Mesenchymal stem cell (in vitro differentiated cells and primary cell): ENCODE data around the gene TMEM240.
"Not testable (repeated sequence)": the region's sequence is repeated elsewhere in the genome, so short reads cannot be mapped to it uniquely, and the experiment has no call there.

Experiments used
- DNase-seq: peaks from one replicate; pipeline ENCODE4 v3.0.0-alpha.2; 2013
- H2AFZ ChIP-seq: one replicate; pipeline ENCODE4 v1.6.1; 2013; ENCODE audit warnings: low read depth, mild to moderate bottlenecking, control low read depth, inconsistent platforms, low read length, moderate library complexity
- H2AK5ac ChIP-seq: 2 replicates; pipeline ENCODE4 v1.6.1; 2013; ENCODE audit warnings: low read length, moderate library complexity, mild to moderate bottlenecking, inconsistent platforms; ENCODE audit not compliant: severe bottlenecking
- H2BK120ac ChIP-seq: one replicate; pipeline ENCODE4 v1.6.1; 2013; ENCODE audit warnings: low read depth, mild to moderate bottlenecking, inconsistent platforms, low read length, moderate library complexity
- H2BK12ac ChIP-seq, 2 experiments: one replicate each; pipeline ENCODE4 v1.6.1; 2013; ENCODE audit warnings: inconsistent platforms in 2 of 2, low read length in 2 of 2, mild to moderate bottlenecking in 2 of 2, moderate library complexity in 2 of 2, control low read depth in 1 of 2
- H2BK15ac ChIP-seq: one replicate; pipeline ENCODE4 v1.6.1; 2013; ENCODE audit warnings: mild to moderate bottlenecking, low read depth, inconsistent platforms; ENCODE audit not compliant: poor library complexity, severe bottlenecking
- H2BK5ac ChIP-seq: 2 replicates; pipeline ENCODE4 v1.6.1; 2013; ENCODE audit warnings: low read depth, mild to moderate bottlenecking, low read length, control low read depth, inconsistent platforms; ENCODE audit not compliant: poor library complexity, severe bottlenecking
- H3K14ac ChIP-seq, 2 experiments: one replicate each; pipeline ENCODE4 v1.6.1; 2013; ENCODE audit warnings: inconsistent platforms in 2 of 2, low read length in 2 of 2, control low read depth in 1 of 2, mild to moderate bottlenecking in 1 of 2, moderate library complexity in 1 of 2
- H3K18ac ChIP-seq, 2 experiments: one replicate each; pipeline ENCODE4 v1.6.1; 2013; ENCODE audit warnings: inconsistent platforms in 2 of 2, low read length in 2 of 2, control low read depth in 1 of 2, low read depth in 1 of 2, mild to moderate bottlenecking in 1 of 2
- H3K23ac ChIP-seq, 2 experiments: one replicate each; pipeline ENCODE4 v1.6.1; 2013; ENCODE audit warnings: inconsistent platforms in 2 of 2, low read length in 2 of 2, mild to moderate bottlenecking in 2 of 2, moderate library complexity in 2 of 2, control low read depth in 1 of 2
- H3K27ac ChIP-seq: 2 replicates; pipeline ENCODE4 v1.5.1; 2013; ENCODE audit warnings: mild to moderate bottlenecking, moderate library complexity, low read length, control low read depth, inconsistent platforms; ENCODE audit not compliant: poor library complexity, severe bottlenecking
- H3K27me3 ChIP-seq, 2 experiments: 2 replicates each; pipeline versions ENCODE4 v1.6.1 to v1.7.0; 2013; ENCODE audit warnings: low read length in 2 of 2, mild to moderate bottlenecking in 2 of 2, moderate library complexity in 2 of 2, control low read depth in 1 of 2, inconsistent platforms in 1 of 2; ENCODE audit not compliant: control insufficient read depth in 1 of 2, insufficient read depth in 1 of 2
- H3K36me3 ChIP-seq, 2 experiments: 2 replicates each; pipeline versions ENCODE4 v1.6.1 to v1.7.0; 2013; ENCODE audit warnings: low read length in 2 of 2, control low read depth in 1 of 2, inconsistent platforms in 1 of 2, low read depth in 1 of 2, mild to moderate bottlenecking in 1 of 2; ENCODE audit not compliant: insufficient read depth in 2 of 2, control insufficient read depth in 1 of 2
- H3K4ac ChIP-seq, 2 experiments: one replicate each; pipeline ENCODE4 v1.6.1; 2013; ENCODE audit warnings: inconsistent platforms in 2 of 2, low read length in 2 of 2, mild to moderate bottlenecking in 2 of 2, moderate library complexity in 2 of 2, control low read depth in 1 of 2, low read depth in 1 of 2
- H3K4me1 ChIP-seq: 2 replicates; pipeline ENCODE4 v1.6.1; 2013; ENCODE audit warnings: low read depth, low read length, control low read depth; ENCODE audit not compliant: control insufficient read depth, insufficient read depth
- H3K4me2 ChIP-seq: 2 replicates; pipeline ENCODE4 v1.6.1; 2013; ENCODE audit warnings: low read length, mild to moderate bottlenecking, inconsistent platforms; ENCODE audit not compliant: poor library complexity, severe bottlenecking
- H3K4me3 ChIP-seq, 2 experiments: 2 replicates each; pipeline versions ENCODE4 v1.5.1 to v1.7.0; 2013; ENCODE audit warnings: low read length in 2 of 2, mild to moderate bottlenecking in 2 of 2, control low read depth in 1 of 2, low read depth in 1 of 2; ENCODE audit not compliant: insufficient read depth in 1 of 2
- H3K79me1 ChIP-seq: replicated peaks from 2 replicates; pipeline ENCODE4 v1.6.1; 2013; ENCODE audit warnings: mild to moderate bottlenecking, control low read depth, low read length, inconsistent platforms; ENCODE audit not compliant: poor library complexity, severe bottlenecking
- H3K9ac ChIP-seq: 2 replicates; pipeline ENCODE4 v1.7.0; 2013; ENCODE audit warnings: mild to moderate bottlenecking, low read length, moderate library complexity
- H3K9me3 ChIP-seq: 2 replicates; pipeline ENCODE4 v1.7.0; 2013; ENCODE audit warnings: mild to moderate bottlenecking, low read length; ENCODE audit not compliant: control insufficient read depth
- H4K8ac ChIP-seq: one replicate; pipeline ENCODE4 v1.6.1; 2013; ENCODE audit warnings: inconsistent platforms, mild to moderate bottlenecking, low read length, moderate library complexity
- H4K91ac ChIP-seq: one replicate; pipeline ENCODE4 v1.6.1; 2013; ENCODE audit warnings: mild to moderate bottlenecking, low read length, inconsistent platforms
- WGBS: methylation state at CpG from one replicate; pipeline ENCODE4 v1.1.7; 2013; ENCODE audit warnings: mixed read lengths; 5-methylcytosine and 5-hydroxymethylcytosine counted together

Gene TMEM240

GRCh38 chr1:1485755-1486317, 54.6 kb downstream of the TMEM240 start:
- H3K4me3 ChIP-seq, H3K9me3 ChIP-seq, H3K4ac ChIP-seq, DNase-seq, H3K9ac ChIP-seq, H3K27me3 ChIP-seq, H3K23ac ChIP-seq, H3K14ac ChIP-seq, H3K4me1 ChIP-seq, H2BK15ac ChIP-seq, H2BK120ac ChIP-seq, H2AK5ac ChIP-seq, H3K27ac ChIP-seq, H2BK12ac ChIP-seq, H3K4me2 ChIP-seq, H3K18ac ChIP-seq, H2AFZ ChIP-seq, H2BK5ac ChIP-seq, H4K91ac ChIP-seq, H4K8ac ChIP-seq: not testable (repeated sequence)
- WGBS, result 97% methylated on average over 26 of the region's 31 CpGs
- Histone ChIP-seq H3K79me1 (peaks cover 35% of the 10 kb centered on the region), H3K36me3 (peaks cover 54 to 92% of the 10 kb centered on the region in 2 experiments)

- H3K9ac ChIP-seq, H2AFZ ChIP-seq, H3K4me1 ChIP-seq, H2BK5ac ChIP-seq, H3K4me3 ChIP-seq, H2BK120ac ChIP-seq, H3K9me3 ChIP-seq, H4K8ac ChIP-seq, DNase-seq, H3K4ac ChIP-seq, H3K27ac ChIP-seq, H3K27me3 ChIP-seq, H2AK5ac ChIP-seq, H2BK12ac ChIP-seq, H3K18ac ChIP-seq, H3K14ac ChIP-seq, H3K4me2 ChIP-seq, H2BK15ac ChIP-seq, H3K23ac ChIP-seq, H4K91ac ChIP-seq: not testable (repeated sequence)
- H3K79me1 ChIP-seq, result peaks cover 35% of the 10 kb centered on the region
- 97% methylated on average over 25 of the region's 46 CpGs for WGBS
- H3K36me3 ChIP-seq, result peaks cover 52 to 92% of the 10 kb centered on the region in 2 experiments
Observed at GRCh38 chr1:1484976-1485750, 55.3 kb downstream of the TMEM240 start.
